PC-3 (cell line): ENCODE data around the gene PAK4. TPM values are rescaled to one million over a fixed set of nuclear protein-coding genes. Genes with fewer than 3 reads are reported as not detected.

ENCODE experiments used
- ATAC-seq: fragments of 200-7000 bp; cut with Tn5 transposase; 2 replicates; pipeline ENCODE4 v1.9.1; 2020; ENCODE audit warnings: mild to moderate bottlenecking, moderate library complexity
- BruUV-seq: library from RNA; stranded (reverse); fragments of 400-500 nt; replicated peaks from 2 replicates; lab custom pipeline; 2021; lab: Mats Ljungman, UMichigan
- CTCF ChIA-PET: fragments of 300-600 bp; sonication (Branson Sonifier 250); formaldehyde crosslinking; loops from one replicate; lab custom pipeline; 2022; ENCODE audit warnings: antibody characterized with exemption; lab: Charles Lee
- POLR2A ChIA-PET: fragments of 300-600 bp; sonication (Branson Sonifier 250); formaldehyde crosslinking; loops from one replicate; lab custom pipeline; 2022; ENCODE audit warnings: antibody characterized with exemption; ENCODE audit not compliant: unreplicated experiment; lab: Charles Lee
- DNase-seq: peaks from one replicate; pipeline ENCODE4 v3.0.0-alpha.2; 2015
- H2AFZ ChIP-seq: fragments of 300-600 bp; sonication (generic); 2 replicates; pipeline ENCODE4 v1.6.0; 2016; ENCODE audit warnings: antibody characterized with exemption, low read length
- H3F3A ChIP-seq: fragments of 300-600 bp; sonication (generic); one replicate; pipeline ENCODE4 v1.6.0; 2017; ENCODE audit warnings: antibody characterized with exemption, low read length, control low read depth, mild to moderate bottlenecking; ENCODE audit not compliant: unreplicated experiment
- H3K27ac ChIP-seq: fragments of 300-600 bp; sonication (generic); 2 replicates; pipeline ENCODE4 v1.5.1; 2016; ENCODE audit warnings: mild to moderate bottlenecking, low read length
- H3K27me3 ChIP-seq: fragments of 300-600 bp; sonication (generic); 2 replicates; pipeline ENCODE4 v1.6.1; 2016; ENCODE audit warnings: low read length, mixed read lengths
- H3K36me3 ChIP-seq: fragments of 300-600 bp; sonication (generic); 2 replicates; pipeline ENCODE4 v1.6.1; 2016; ENCODE audit warnings: low read depth, mixed run types, low read length, mixed read lengths
- H3K4me1 ChIP-seq: fragments of 300-600 bp; sonication (generic); 2 replicates; pipeline ENCODE4 v1.5.1; 2016; ENCODE audit warnings: low read length; ENCODE audit not compliant: insufficient read depth
- H3K4me2 ChIP-seq: fragments of 300-600 bp; sonication (generic); 2 replicates; pipeline ENCODE4 v1.6.0; 2016; ENCODE audit warnings: low read length
- H3K4me3 ChIP-seq: fragments of 300-600 bp; sonication (generic); 2 replicates; pipeline ENCODE4 v1.5.1; 2016; ENCODE audit warnings: mild to moderate bottlenecking, low read length, mixed read lengths
- H3K79me2 ChIP-seq: fragments of 300-600 bp; sonication (generic); 2 replicates; pipeline ENCODE4 v1.6.1; 2017; ENCODE audit warnings: low read length, mixed read lengths
- H3K9ac ChIP-seq: fragments of 300-600 bp; sonication (generic); 2 replicates; pipeline ENCODE4 v1.6.0; 2016; ENCODE audit warnings: mild to moderate bottlenecking, low read length
- H3K9me2 ChIP-seq: fragments of 300-600 bp; sonication (generic); replicated peaks from 2 replicates; pipeline ENCODE4 v1.6.1; 2016; ENCODE audit warnings: mixed run types, low read length, mixed read lengths
- H3K9me3 ChIP-seq: fragments of 300-600 bp; sonication (generic); 2 replicates; pipeline ENCODE4 v1.6.1; 2016; ENCODE audit warnings: low read length, mixed read lengths
- H4K20me1 ChIP-seq: fragments of 300-600 bp; sonication (generic); 2 replicates; pipeline ENCODE4 v1.6.1; 2016; ENCODE audit warnings: low read length, mixed read lengths
- CTCF ChIP-seq: fragments of 300-600 bp; sonication (generic); conservative IDR thresholded peaks from 2 replicates; pipeline ENCODE4 v1.5.1; 2017; ENCODE audit warnings: antibody characterized with exemption, low read depth, mild to moderate bottlenecking, low read length
- EZH2 ChIP-seq: fragments of 300-600 bp; sonication (generic); IDR thresholded peaks from one replicate; pipeline ENCODE4 v1.6.1; 2017; ENCODE audit warnings: antibody characterized with exemption, mild to moderate bottlenecking, low read length; ENCODE audit not compliant: unreplicated experiment
- EZH2phosphoT487 ChIP-seq: fragments of 300-600 bp; sonication (generic); IDR thresholded peaks from 2 replicates; pipeline ENCODE4 v1.6.1; 2018; ENCODE audit warnings: mild to moderate bottlenecking, antibody characterized with exemption, low read length, borderline replicate concordance
- intact Hi-C: fragments of 100-400 bp; cut with micrococcal nuclease; formaldehyde crosslinking; loops from 2 replicates; pipeline ENCODE4 v1.9.0; 2023
- total RNA-seq: library from RNA; depleted of rRNA; stranded (reverse); fragments of >200 nt; gene quantifications from 2 replicates; pipeline ENCODE4 v1.2.3, GENCODE V29; 2014

Gene PAK4
- total RNA-seq, 1 experiment from 2014 or later: 13.5 TPM

- CTCF ChIA-PET: no interaction called here
- Histone ChIP-seq H3K9me2 (no peaks in the 10 kb centered on the region), H3F3A (no peaks in the 10 kb centered on the region), H3K79me2 (peaks cover 83% of the 10 kb centered on the region), H3K4me1 (no peaks in the 10 kb centered on the region), H3K27me3 (no peaks in the 10 kb centered on the region), H3K36me3 (no peaks in the 10 kb centered on the region), H3K4me2 (no peak overlapping the region), H3K4me3 (no peak overlapping the region), H3K9me3 (no peaks in the 10 kb centered on the region), H3K27ac (no peak overlapping the region), H3K9ac (no peak overlapping the region), H2AFZ (no peak overlapping the region), H4K20me1 (no peaks in the 10 kb centered on the region; the same call in 1 of the 2 replicates)
- POLR2A ChIA-PET: no interaction called here
- no TSS peak for BruUV-seq
- TF ChIP-seq CTCF: no peak
- TF ChIP-seq EZH2: no peak
- no peak for TF ChIP-seq EZH2phosphoT487
- intact Hi-C loops: no loop called here
- ATAC-seq (no peak), DNase-seq (no peak)
These were observed 18.9 kb downstream of the PAK4 start for GRCh38 chr19:39144290-39145071.

GRCh38 chr19:39145180-39145953 is 19.8 kb downstream of the PAK4 start:
- Histone ChIP-seq H3K79me2 (peaks cover 74% of the 10 kb centered on the region), H3K4me2 (no peak overlapping the region), H3K36me3 (no peaks in the 10 kb centered on the region), H3K9ac (no peak overlapping the region), H3K4me3 (no peak overlapping the region), H2AFZ (no peak overlapping the region), H3K4me1 (no peaks in the 10 kb centered on the region), H3K9me2 (no peaks in the 10 kb centered on the region), H3F3A (no peaks in the 10 kb centered on the region), H3K27me3 (no peaks in the 10 kb centered on the region), H4K20me1 (no peaks in the 10 kb centered on the region; the same call in 1 of the 2 replicates), H3K27ac (no peak overlapping the region), H3K9me3 (no peaks in the 10 kb centered on the region)
- no peak for ATAC-seq
- ChIA-PET POLR2A (interaction anchor here (0.5 kb wide), 1 partner anchor 40 kb away, joined by 3 read pairs; no protein-coding TSS in a partner anchor), CTCF (no interaction called here)
- no TSS peak for BruUV-seq
- DNase-seq: no peak
- no peak for TF ChIP-seq CTCF
- no peak for TF ChIP-seq EZH2
- TF ChIP-seq EZH2phosphoT487: no peak
- intact Hi-C loops: no loop called here
